K562 (cell line): Measurements from ENCODE around the gene MAP7D1. TPM values are rescaled to one million over a fixed set of nuclear protein-coding genes. Genes with fewer than 3 reads are reported as not detected.

ENCODE experiments used
- BHLHE40 ChIP-seq: IDR thresholded peaks from 2 replicates; pipeline ENCODE4 v1.6.1; 2011; ENCODE audit warnings: low read length, improper control_type of control experiment
- CBFA2T3 ChIP-seq: fragments of 450-650 bp; IDR thresholded peaks from 2 replicates; pipeline ENCODE4 v1.6.1; 2017
- DPF2 ChIP-seq: fragments of 450-650 bp; IDR thresholded peaks from 2 replicates; pipeline ENCODE4 v1.6.1; 2016
- ELF2 ChIP-seq: fragments of 250-450 bp; sonication (Bioruptor Pico); IDR thresholded peaks from 2 replicates; pipeline ENCODE4 v1.5.0; 2021; ENCODE audit warnings: mild to moderate bottlenecking
- EP400 ChIP-seq: fragments of 450-650 bp; IDR thresholded peaks from 2 replicates; pipeline ENCODE4 v1.6.1; 2017; ENCODE audit warnings: antibody characterized with exemption, mild to moderate bottlenecking, moderate library complexity
- FOXM1 ChIP-seq, 2 experiments: fragments of 450-650 bp in 1 of 2; sonication (generic) in 1 of 2; formaldehyde crosslinking in 1 of 2; IDR thresholded peaks; 2 replicates each; pipeline versions ENCODE4 v1.6.1 to v1.9.0; 2017 to 2022; ENCODE audit warnings: low read depth in 2 of 2, mild to moderate bottlenecking in 2 of 2, missing genetic modification reagents in 1 of 2, moderate library complexity in 1 of 2
- GTF2F1 ChIP-seq: IDR thresholded peaks from 2 replicates; pipeline ENCODE4 v1.6.1; 2011; ENCODE audit warnings: low read depth, low read length, improper control_type of control experiment
- HDGF ChIP-seq: fragments of 450-650 bp; IDR thresholded peaks from 2 replicates; pipeline ENCODE4 v1.6.1; 2016
- HNRNPLL ChIP-seq: fragments of 200-400 bp; formaldehyde crosslinking; IDR thresholded peaks from 2 replicates; pipeline ENCODE4 v1.6.1; 2017; ENCODE audit warnings: low read length, low read depth, mild to moderate bottlenecking; ENCODE audit not compliant: poor library complexity, severe bottlenecking
- JUND ChIP-seq, 2 experiments: IDR thresholded peaks; 2 replicates in 1 of 2; 3 replicates in 1 of 2; pipeline ENCODE4 v1.6.1; 2011; ENCODE audit warnings: borderline replicate concordance in 2 of 2, low read depth in 2 of 2, low read length in 2 of 2, improper control_type of control experiment in 1 of 2, missing biosample characterization in 1 of 2, missing genetic modification characterization in 1 of 2, missing genetic modification reagents in 1 of 2
- MAZ ChIP-seq, 2 experiments: fragments of 450-650 bp in 1 of 2; sonication (generic) in 1 of 2; formaldehyde crosslinking; IDR thresholded peaks in 1 of 2; conservative IDR thresholded peaks in 1 of 2; 2 replicates each; pipeline versions ENCODE4 v1.4.0 to v1.5.0; 2020; ENCODE audit warnings: mild to moderate bottlenecking in 1 of 2, missing genetic modification reagents in 1 of 2
- MBD2 ChIP-seq: sonication (generic); IDR thresholded peaks from 2 replicates; pipeline ENCODE4 v1.6.1; 2016; ENCODE audit warnings: low read depth, borderline replicate concordance
- NCOA1 ChIP-seq: fragments of 450-650 bp; IDR thresholded peaks from 2 replicates; pipeline ENCODE4 v1.6.1; 2016; ENCODE audit warnings: low read depth
- NELFE ChIP-seq: IDR thresholded peaks from 2 replicates; pipeline ENCODE4 v1.6.1; 2011; ENCODE audit warnings: mild to moderate bottlenecking; ENCODE audit not compliant: insufficient read depth, insufficient read length
- NONO ChIP-seq, 2 experiments: fragments of 200-400 bp in 1 of 2; fragments of 450-650 bp in 1 of 2; formaldehyde crosslinking in 1 of 2; IDR thresholded peaks; 2 replicates each; pipeline ENCODE4 v1.6.1; 2017; ENCODE audit warnings: low read depth in 2 of 2, mild to moderate bottlenecking in 2 of 2, moderate library complexity in 2 of 2, low read length in 1 of 2
- PPARD ChIP-seq: fragments of 250-450 bp; sonication (Bioruptor Pico); IDR thresholded peaks from 2 replicates; pipeline ENCODE4 v1.8.0; 2022; ENCODE audit warnings: inconsistent platforms, mild to moderate bottlenecking, moderate library complexity
- RBM17 ChIP-seq: fragments of 200-400 bp; formaldehyde crosslinking; IDR thresholded peaks from 2 replicates; pipeline ENCODE4 v1.6.1; 2017; ENCODE audit warnings: low read depth, mild to moderate bottlenecking, low read length, borderline replicate concordance
- RBM22 ChIP-seq: fragments of 200-400 bp; formaldehyde crosslinking; IDR thresholded peaks from 2 replicates; pipeline ENCODE4 v1.6.1; 2018; ENCODE audit warnings: low read length, low read depth; ENCODE audit not compliant: poor library complexity, severe bottlenecking
- SMAD2 ChIP-seq: fragments of 150-350 bp; IDR thresholded peaks from 2 replicates; pipeline ENCODE4 v1.6.1; 2014; ENCODE audit warnings: low read depth, mild to moderate bottlenecking, low read length
- SNRNP70 ChIP-seq: fragments of 200-400 bp; formaldehyde crosslinking; optimal IDR thresholded peaks from 2 replicates; pipeline ENCODE3; 2017; ENCODE audit warnings: low read depth, low read length
- SP2 ChIP-seq: IDR thresholded peaks from 2 replicates; pipeline ENCODE4 v1.6.1; 2011; ENCODE audit warnings: mild to moderate bottlenecking, low read depth, low read length, moderate library complexity; ENCODE audit not compliant: poor library complexity, severe bottlenecking; ENCODE audit errors: extremely low read depth
- SRSF1 ChIP-seq: fragments of 200-400 bp; formaldehyde crosslinking; IDR thresholded peaks from 2 replicates; pipeline ENCODE4 v1.6.1; 2017; ENCODE audit warnings: mild to moderate bottlenecking, low read depth, low read length, moderate library complexity
- TCF15 ChIP-seq: fragments of 250-450 bp; sonication (Bioruptor Pico); IDR thresholded peaks from 2 replicates; pipeline ENCODE4 v1.8.0; 2022; ENCODE audit warnings: moderate library complexity, mild to moderate bottlenecking, inconsistent platforms
- TSC22D4 ChIP-seq: fragments of 450-650 bp; IDR thresholded peaks from 2 replicates; pipeline ENCODE4 v1.6.1; 2016; ENCODE audit warnings: missing genetic modification characterization, missing biosample characterization, control low read depth
- USF1 ChIP-seq: sonication (generic); formaldehyde crosslinking; IDR thresholded peaks from 2 replicates; pipeline ENCODE4 v1.9.0; 2022; ENCODE audit warnings: mild to moderate bottlenecking, missing genetic modification reagents
- ZBTB9 ChIP-seq: fragments of 450-650 bp; formaldehyde crosslinking; IDR thresholded peaks from 2 replicates; pipeline ENCODE4 v1.4.0; 2020; ENCODE audit warnings: mild to moderate bottlenecking, moderate library complexity
- ZEB2 ChIP-seq: fragments of 450-650 bp; IDR thresholded peaks from 2 replicates; pipeline ENCODE4 v1.6.1; 2016
- ZKSCAN3 ChIP-seq: fragments of 250-450 bp; sonication (Bioruptor Pico); IDR thresholded peaks from 2 replicates; pipeline ENCODE4 v1.4.0; 2020
- ZNF707 ChIP-seq: fragments of 250-450 bp; sonication (Bioruptor Pico); conservative IDR thresholded peaks from 2 replicates; pipeline ENCODE4 v1.8.0; 2022; ENCODE audit warnings: inconsistent platforms, mild to moderate bottlenecking, moderate library complexity
- polyA plus RNA-seq, 8 experiments: library from polyadenylated mRNA; depleted of rRNA in 4 of 8; stranded (reverse) in 5 of 8; unstranded in 3 of 8; fragments of >200 nt; fragmentation: Nextera tagmentation in 2 of 8; fragmentation: Illumina TruSeq in 1 of 8; extraction: Ambion mirVana in 2 of 8; extraction: Trizol in 1 of 8; gene quantifications; 2 replicates each; pipeline versions ENCODE4 v1.2.1 to v1.2.3, GENCODE V29; 2011 to 2014; ENCODE audit warnings: inconsistent platforms in 1 of 8, missing spikeins in 1 of 8
- total RNA-seq, 7 experiments: library from RNA; depleted of rRNA in 6 of 7; stranded (reverse); fragments of >200 nt in 6 of 7; fragmentation: Illumina TruSeq in 2 of 7; extraction: Trizol in 2 of 7; gene quantifications; 2 replicates each; pipeline versions ENCODE4 v1.2.1 to v1.2.3, GENCODE V29; 2011 to 2021; ENCODE audit warnings: low replicate concordance in 1 of 7

MAP7D1 gene
- total and polyA plus RNA-seq, 9 of the 15 experiments (the other 6 are each of a cell fraction or from before 2014, with no cell fraction given) = 3.6 to 108 (median 34.5) TPM

GRCh38 chr1:36223996-36224536, 68.1 kb downstream of the MAP7D1 start, which contains the start of gene THRAP3 (continued):
- no peak; the same call in 1 of the 2 replicates for TF ChIP-seq ZBTB9 (CRISPR knock-in tag)
- TF ChIP-seq PPARD (CRISPR knock-in tag) = no peak
- TF ChIP-seq ZEB2 = no peak
- TF ChIP-seq USF1 (CRISPR knock-in tag) = peak; percentile 100
- no peak for TF ChIP-seq ZKSCAN3 (CRISPR knock-in tag)
- no peak for TF ChIP-seq CBFA2T3
- peak; percentile 98 to 99 for TF ChIP-seq MAZ (CRISPR knock-in tag; conservative IDR thresholded peaks at IDR 0.05 in 1 of 2, IDR thresholded peaks at IDR 0.05 in 1 of 2)
- peak; percentile 95 for TF ChIP-seq HNRNPLL
- peak; percentile 82; the same call in 1 of the 2 replicates for TF ChIP-seq JUND (IDR thresholded peaks at IDR 0.05; ENCODE audit: borderline replicate concordance, low read depth, low read length)
- TF ChIP-seq JUND (tag; IDR thresholded peaks at IDR 0.05; ENCODE audit: borderline replicate concordance, low read depth, low read length) = peak; percentile 70; the same call in 1 of the 3 replicates
- peak; percentile 40 for TF ChIP-seq RBM22
- TF ChIP-seq SNRNP70 = no peak
- TF ChIP-seq HDGF = no peak
- no peak for TF ChIP-seq TCF15 (CRISPR knock-in tag)
- no peak for TF ChIP-seq DPF2
- TF ChIP-seq SMAD2 = 0 out of 2 replicates have a peak, but pooled peaks have one; percentile 76
- no peak; the same call in 1 of the 2 replicates for TF ChIP-seq EP400
- TF ChIP-seq ELF2 (CRISPR knock-in tag) = no peak
- no peak; the same call in 1 of the 2 replicates for TF ChIP-seq GTF2F1
- TF ChIP-seq MBD2 = peak; percentile 94
- TF ChIP-seq BHLHE40 = peak; percentile 90
- TF ChIP-seq FOXM1 (IDR thresholded peaks at IDR 0.05; ENCODE audit: low read depth) = no peak
- 0 out of 2 replicates have a peak, but pooled peaks have one; percentile 45 for TF ChIP-seq FOXM1 (CRISPR knock-in tag; IDR thresholded peaks at IDR 0.05; ENCODE audit: low read depth)
- no peak for TF ChIP-seq TSC22D4 (tag)
- TF ChIP-seq ZNF707 (CRISPR knock-in tag) = no peak
- TF ChIP-seq RBM17 = no peak
- TF ChIP-seq SP2 = no peak
- no peak for TF ChIP-seq SRSF1
- TF ChIP-seq NONO (IDR thresholded peaks at IDR 0.05; ENCODE audit: low read depth in 2 of 2, low read length in 1 of 2) = no peak
- no peak for TF ChIP-seq NELFE
- 0 out of 2 replicates have a peak, but pooled peaks have one; percentile 21 for TF ChIP-seq NCOA1
